Measurements from ENCODE around the gene EPN2. TPM values are rescaled to one million over a fixed set of nuclear protein-coding genes. Genes with fewer than 3 reads are reported as not detected.

EPN2 gene
- total RNA-seq, 2 donors from 2014 or later, result 6.0 to 7.2 TPM

- H3K36me3 Mint-ChIP-seq (ENCODE audit: low read depth), result no peaks in the 10 kb centered on the region
- no peaks in the 10 kb centered on the region for H3K4me1 Mint-ChIP-seq
- peaks cover 3% of the 10 kb centered on the region for H3K27me3 Mint-ChIP-seq
- no peaks in the 10 kb centered on the region for H3K9me3 ChIP-seq (ENCODE audit: control insufficient read depth, low read length, poor library complexity, severe bottlenecking)
- H3K4me3 Mint-ChIP-seq, result no peak overlapping the region
- ATAC-seq, result no peak
- no peak overlapping the region for H3K27ac Mint-ChIP-seq
- no peak for DNase-seq
Measured at GRCh38 chr17:19296786-19297778, 59.9 kb downstream of the EPN2 start.

GRCh38 chr17:19298569-19299213, 61.5 kb downstream of the EPN2 start:
- DNase-seq (no peak), ATAC-seq (no peak)
- H3K4me1 Mint-ChIP-seq, result no peaks in the 10 kb centered on the region
- no peak overlapping the region for H3K27ac Mint-ChIP-seq
- no peaks in the 10 kb centered on the region for H3K9me3 ChIP-seq (ENCODE audit: control insufficient read depth, low read length, poor library complexity, severe bottlenecking)
- H3K36me3 Mint-ChIP-seq (ENCODE audit: low read depth), result no peaks in the 10 kb centered on the region
- H3K27me3 Mint-ChIP-seq, result no peaks in the 10 kb centered on the region
- no peak overlapping the region for H3K4me3 Mint-ChIP-seq

GRCh38 chr17:19299214-19299747, 62.1 kb downstream of the EPN2 start:
- no peaks in the 10 kb centered on the region for H3K9me3 ChIP-seq (ENCODE audit: control insufficient read depth, low read length, poor library complexity, severe bottlenecking)
- Mint-ChIP-seq H3K36me3 (ENCODE audit: low read depth) (no peaks in the 10 kb centered on the region), H3K4me3 (no peak overlapping the region), H3K4me1 (no peaks in the 10 kb centered on the region), H3K27me3 (no peaks in the 10 kb centered on the region), H3K27ac (no peak overlapping the region)
- ATAC-seq (no peak), DNase-seq (no peak)

- Mint-ChIP-seq H3K27me3 (no peaks in the 10 kb centered on the region), H3K4me3 (no peak overlapping the region), H3K4me1 (no peaks in the 10 kb centered on the region), H3K27ac (no peak overlapping the region), H3K36me3 (ENCODE audit: low read depth) (no peaks in the 10 kb centered on the region)
- no peak for DNase-seq
- H3K9me3 ChIP-seq (ENCODE audit: control insufficient read depth, low read length, poor library complexity, severe bottlenecking), result no peaks in the 10 kb centered on the region
- ATAC-seq, result no peak
Measured at GRCh38 chr17:19299866-19300265, 62.7 kb downstream of the EPN2 start.

- H3K27me3 Mint-ChIP-seq, result peaks cover 11% of the 10 kb centered on the region
- no peaks in the 10 kb centered on the region for H3K36me3 Mint-ChIP-seq (ENCODE audit: low read depth)
- peaks cover 12% of the 10 kb centered on the region for H3K4me1 Mint-ChIP-seq
- no peaks in the 10 kb centered on the region for H3K9me3 ChIP-seq (ENCODE audit: control insufficient read depth, low read length, poor library complexity, severe bottlenecking)
- H3K4me3 Mint-ChIP-seq, result no peak overlapping the region
- no peak overlapping the region for H3K27ac Mint-ChIP-seq
- DNase-seq, result no peak
- no peak for ATAC-seq
Measured at GRCh38 chr17:19301274-19301951, 64.2 kb downstream of the EPN2 start.

- Mint-ChIP-seq H3K36me3 (ENCODE audit: low read depth) (no peaks in the 10 kb centered on the region), H3K4me1 (peaks cover 17% of the 10 kb centered on the region), H3K4me3 (no peak overlapping the region), H3K27me3 (peaks cover 15% of the 10 kb centered on the region), H3K27ac (no peak overlapping the region)
- no peak for DNase-seq
- no peak for ATAC-seq
- H3K9me3 ChIP-seq (ENCODE audit: control insufficient read depth, low read length, poor library complexity, severe bottlenecking), result no peaks in the 10 kb centered on the region
Measured at GRCh38 chr17:19301973-19302372, 64.8 kb downstream of the EPN2 start.

GRCh38 chr17:19302791-19303331, 65.7 kb downstream of the EPN2 start:
- no peaks in the 10 kb centered on the region for H3K36me3 Mint-ChIP-seq (ENCODE audit: low read depth)
- H3K4me3 Mint-ChIP-seq, result no peak overlapping the region
- ATAC-seq, result no peak
- no peak overlapping the region for H3K27ac Mint-ChIP-seq
- peaks cover 21% of the 10 kb centered on the region for H3K4me1 Mint-ChIP-seq
- H3K9me3 ChIP-seq (ENCODE audit: control insufficient read depth, low read length, poor library complexity, severe bottlenecking), result no peaks in the 10 kb centered on the region
- DNase-seq, result no peak
- peaks cover 20% of the 10 kb centered on the region for H3K27me3 Mint-ChIP-seq

- ATAC-seq (no peak), DNase-seq (no peak)
- no peak overlapping the region for H3K27ac Mint-ChIP-seq
- H3K27me3 Mint-ChIP-seq, result peaks cover 25% of the 10 kb centered on the region
- H3K4me1 Mint-ChIP-seq, result peaks cover 23% of the 10 kb centered on the region
- no peaks in the 10 kb centered on the region for H3K9me3 ChIP-seq (ENCODE audit: control insufficient read depth, low read length, poor library complexity, severe bottlenecking)
- H3K36me3 Mint-ChIP-seq (ENCODE audit: low read depth), result no peaks in the 10 kb centered on the region
- no peak overlapping the region for H3K4me3 Mint-ChIP-seq
Measured at GRCh38 chr17:19303367-19303776, 66.2 kb downstream of the EPN2 start.

- ATAC-seq (no peak), DNase-seq (no peak)
- Mint-ChIP-seq H3K27me3 (peaks cover 26% of the 10 kb centered on the region), H3K4me1 (peaks cover 23% of the 10 kb centered on the region), H3K27ac (no peak overlapping the region), H3K36me3 (ENCODE audit: low read depth) (no peaks in the 10 kb centered on the region), H3K4me3 (no peak overlapping the region)
- no peaks in the 10 kb centered on the region for H3K9me3 ChIP-seq (ENCODE audit: control insufficient read depth, low read length, poor library complexity, severe bottlenecking)
Measured at GRCh38 chr17:19304209-19304608, 67.0 kb downstream of the EPN2 start.

GRCh38 chr17:19304751-19305150, 67.6 kb downstream of the EPN2 start:
- DNase-seq (no peak), ATAC-seq (no peak)
- H3K9me3 ChIP-seq (ENCODE audit: control insufficient read depth, low read length, poor library complexity, severe bottlenecking), result no peaks in the 10 kb centered on the region
- no peak overlapping the region for H3K27ac Mint-ChIP-seq
- H3K4me1 Mint-ChIP-seq, result peaks cover 23% of the 10 kb centered on the region
- no peaks in the 10 kb centered on the region for H3K36me3 Mint-ChIP-seq (ENCODE audit: low read depth)
- peaks cover 27% of the 10 kb centered on the region for H3K27me3 Mint-ChIP-seq
- no peak overlapping the region for H3K4me3 Mint-ChIP-seq

- H3K27ac Mint-ChIP-seq, result no peak overlapping the region
- no peak for ATAC-seq
- no peaks in the 10 kb centered on the region for H3K36me3 Mint-ChIP-seq (ENCODE audit: low read depth)
- peaks cover 30% of the 10 kb centered on the region for H3K27me3 Mint-ChIP-seq
- H3K9me3 ChIP-seq (ENCODE audit: control insufficient read depth, low read length, poor library complexity, severe bottlenecking), result no peaks in the 10 kb centered on the region
- H3K4me3 Mint-ChIP-seq, result no peak overlapping the region
- peaks cover 23% of the 10 kb centered on the region for H3K4me1 Mint-ChIP-seq
- no peak for DNase-seq
Measured at GRCh38 chr17:19305256-19305655, 68.1 kb downstream of the EPN2 start.

GRCh38 chr17:19305761-19306159, 68.6 kb downstream of the EPN2 start:
- Mint-ChIP-seq H3K4me1 (peaks cover 23% of the 10 kb centered on the region), H3K27ac (peak overlapping the region; percentile 79), H3K4me3 (no peak overlapping the region), H3K27me3 (peaks cover 30% of the 10 kb centered on the region), H3K36me3 (ENCODE audit: low read depth) (no peaks in the 10 kb centered on the region)
- ATAC-seq, result no peak
- DNase-seq, result no peak
- no peaks in the 10 kb centered on the region for H3K9me3 ChIP-seq (ENCODE audit: control insufficient read depth, low read length, poor library complexity, severe bottlenecking)

All from T-helper 17 cell (primary cell).